Liver (tissue), 9 donors: ENCODE measurements around the gene CEP250. TPM values are rescaled to one million over a fixed set of nuclear protein-coding genes. Genes with fewer than 3 reads are reported as not detected.

Experiments
- DNase-seq: peaks from one replicate; pipeline ENCODE4 v3.0.0-alpha.2; 2017; ENCODE audit warnings: low spot score
- H3K27ac ChIP-seq, 2 donors: one replicate each; pipeline ENCODE4 v1.7.0; 2013; ENCODE audit warnings: inconsistent platforms in 2 of 2, low read length in 2 of 2, control low read depth in 1 of 2, low read depth in 1 of 2, mild to moderate bottlenecking in 1 of 2
- H3K27me3 ChIP-seq, 4 donors: one replicate each; pipeline versions ENCODE4 v1.6.1 to v1.7.0; 2013; ENCODE audit warnings: low read length in 3 of 4, inconsistent platforms in 1 of 4, mild to moderate bottlenecking in 1 of 4, moderate library complexity in 1 of 4; ENCODE audit not compliant: control insufficient read depth in 4 of 4, insufficient read depth in 4 of 4
- H3K36me3 ChIP-seq, 4 donors: one replicate each; pipeline versions ENCODE4 v1.6.1 to v1.7.0; 2013; ENCODE audit warnings: low read length in 3 of 4, mild to moderate bottlenecking in 3 of 4, low read depth in 1 of 4, moderate library complexity in 1 of 4; ENCODE audit not compliant: control insufficient read depth in 4 of 4, insufficient read depth in 3 of 4
- H3K4me1 ChIP-seq, 4 donors: one replicate each; pipeline versions ENCODE4 v1.6.1 to v1.7.0; 2013; ENCODE audit warnings: low read length in 3 of 4, mild to moderate bottlenecking in 3 of 4, moderate library complexity in 1 of 4; ENCODE audit not compliant: control insufficient read depth in 4 of 4, insufficient read depth in 4 of 4
- H3K4me3 ChIP-seq, 3 donors: one replicate each; pipeline versions ENCODE4 v1.6.1 to v1.7.0; 2013; ENCODE audit warnings: low read length in 3 of 3, control low read depth in 1 of 3, low read depth in 1 of 3, mild to moderate bottlenecking in 1 of 3
- H3K9ac ChIP-seq, 2 donors: one replicate each; pipeline ENCODE4 v1.7.0; 2013; ENCODE audit warnings: low read length in 2 of 2, mild to moderate bottlenecking in 2 of 2, moderate library complexity in 2 of 2, control low read depth in 1 of 2, low read depth in 1 of 2
- H3K9me3 ChIP-seq, 4 donors: one replicate each; pipeline versions ENCODE4 v1.6.1 to v1.7.0; 2013; ENCODE audit warnings: low read length in 3 of 4; ENCODE audit not compliant: control insufficient read depth in 4 of 4
- EGR1 ChIP-seq, 2 donors: IDR thresholded peaks; 2 replicates each; pipeline ENCODE4 v1.6.1; 2016 to 2018; ENCODE audit warnings: antibody characterized with exemption in 2 of 2, low read depth in 2 of 2
- FOXA1 ChIP-seq: IDR thresholded peaks from 2 replicates; pipeline ENCODE4 v1.6.1; 2016; ENCODE audit warnings: antibody characterized with exemption
- FOXA2 ChIP-seq: IDR thresholded peaks from 2 replicates; pipeline ENCODE4 v1.6.1; 2016; ENCODE audit warnings: antibody characterized with exemption
- HNF4G ChIP-seq: IDR thresholded peaks from 2 replicates; pipeline ENCODE4 v1.6.1; 2016; ENCODE audit warnings: antibody characterized with exemption
- JUND ChIP-seq, 2 donors: IDR thresholded peaks; 2 replicates each; pipeline ENCODE4 v1.6.1; 2016; ENCODE audit warnings: antibody characterized with exemption in 2 of 2
- RAD21 ChIP-seq, 2 donors: IDR thresholded peaks; 2 replicates each; pipeline ENCODE4 v1.6.1; 2016; ENCODE audit warnings: antibody characterized with exemption in 2 of 2, mild to moderate bottlenecking in 2 of 2
- RXRA ChIP-seq, 2 donors: IDR thresholded peaks; 2 replicates each; pipeline ENCODE4 v1.6.1; 2017 to 2018; ENCODE audit warnings: antibody characterized with exemption in 2 of 2, mild to moderate bottlenecking in 1 of 2
- SP1 ChIP-seq: IDR thresholded peaks from 2 replicates; pipeline ENCODE4 v1.6.1; 2018; ENCODE audit warnings: antibody characterized with exemption, mild to moderate bottlenecking
- TAF1 ChIP-seq: conservative IDR thresholded peaks from 2 replicates; pipeline ENCODE4 v1.6.1; 2016; ENCODE audit warnings: antibody characterized with exemption, mild to moderate bottlenecking
- YY1 ChIP-seq: IDR thresholded peaks from 2 replicates; pipeline ENCODE4 v1.6.1; 2016; ENCODE audit warnings: antibody characterized with exemption, mild to moderate bottlenecking
- WGBS: extraction: QIAGEN DNeasy Blood & Tissue Kit; methylation state at CpG from one replicate; pipeline ENCODE4 v1.1.7; 2013; 5-methylcytosine and 5-hydroxymethylcytosine counted together
- polyA plus RNA-seq, 2 donors: library from polyadenylated mRNA; stranded (reverse) in 1 of 2; unstranded in 1 of 2; fragments of 200-250 nt in 1 of 2; fragments of >200 nt in 1 of 2; fragmentation: Nextera tagmentation in 1 of 2; extraction: Ambion mirVana in 1 of 2; gene quantifications; one replicate each; pipeline versions ENCODE4 v1.2.1 to v1.2.3, GENCODE V29; 2013 to 2015
- total RNA-seq, 2 donors: library from RNA; depleted of rRNA; stranded (reverse); fragments of >200 nt; gene quantifications; one replicate each; pipeline ENCODE4 v1.2.3, GENCODE V29; 2014
- TF ChIP-seq, protein P1 (sequence below): IDR thresholded peaks from 2 replicates; pipeline ENCODE4 v1.6.1; 2016; ENCODE audit warnings: antibody characterized with exemption
- TF ChIP-seq, protein P2 (sequence below): IDR thresholded peaks from 2 replicates; pipeline ENCODE4 v1.6.1; 2016; ENCODE audit warnings: antibody characterized with exemption, mild to moderate bottlenecking
- TF ChIP-seq, protein P3 (sequence below): IDR thresholded peaks from 2 replicates; pipeline ENCODE4 v1.6.1; 2016; ENCODE audit warnings: antibody characterized with exemption
- TF ChIP-seq, protein P4 (sequence below): fragments of 150-350 bp; IDR thresholded peaks from 2 replicates; pipeline ENCODE4 v1.5.1; 2017; ENCODE audit warnings: improper control_type of control experiment, low read depth, low read length; ENCODE audit not compliant: missing input control
- donor health status: healthy.
- donor health status: healthy.
- donor health status: healthy.
- donor health status: healthy.
- donor health status: healthy.

CEP250 gene
- total and polyA plus RNA-seq, 4 donors: 3.4 to 13.3 (median 8.3) TPM

DNA sequence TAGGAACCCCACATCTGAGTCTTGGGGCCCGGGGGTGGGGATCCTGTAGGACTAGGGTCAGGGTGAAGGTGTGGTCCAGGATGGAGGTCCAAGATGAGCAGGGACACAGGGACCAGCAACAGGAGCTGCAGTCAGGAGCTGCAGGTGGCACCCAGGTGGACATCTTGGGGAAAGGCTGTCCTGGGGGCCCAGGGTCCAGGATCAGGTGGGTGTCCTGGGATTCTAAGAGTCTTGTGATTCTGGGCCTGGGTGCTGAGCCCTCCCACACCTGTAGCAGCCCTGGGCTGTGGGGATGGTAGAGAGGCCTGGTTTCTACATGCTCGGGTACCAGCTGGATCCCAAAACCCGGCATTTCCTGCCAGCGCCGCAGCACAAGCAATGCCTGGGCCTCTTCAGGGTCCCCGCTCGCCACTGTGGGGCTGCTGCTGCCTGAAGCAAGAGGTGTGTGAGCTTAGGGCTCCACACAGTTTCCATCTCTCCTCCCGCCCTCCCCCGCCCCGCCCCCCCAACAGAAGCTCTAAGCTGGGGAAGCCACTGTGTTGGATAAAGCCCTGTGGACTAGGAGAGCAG is 107.2 kb downstream of the CEP250 start:
- Histone ChIP-seq H3K36me3 (peaks cover 0 to 4% (median 2%) of the 10 kb centered on the region in 4 donors), H3K9me3 (no peaks in the 10 kb centered on the region), H3K4me1 (no peaks in the 10 kb centered on the region), H3K27ac (no peak overlapping the region), H3K4me3 (no peak overlapping the region), H3K9ac (no peak overlapping the region), H3K27me3 (no peaks in the 10 kb centered on the region)
- TF ChIP-seq, protein P1, sequence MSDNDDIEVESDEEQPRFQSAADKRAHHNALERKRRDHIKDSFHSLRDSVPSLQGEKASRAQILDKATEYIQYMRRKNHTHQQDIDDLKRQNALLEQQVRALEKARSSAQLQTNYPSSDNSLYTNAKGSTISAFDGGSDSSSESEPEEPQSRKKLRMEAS: no peak
- TF ChIP-seq, protein P2, sequence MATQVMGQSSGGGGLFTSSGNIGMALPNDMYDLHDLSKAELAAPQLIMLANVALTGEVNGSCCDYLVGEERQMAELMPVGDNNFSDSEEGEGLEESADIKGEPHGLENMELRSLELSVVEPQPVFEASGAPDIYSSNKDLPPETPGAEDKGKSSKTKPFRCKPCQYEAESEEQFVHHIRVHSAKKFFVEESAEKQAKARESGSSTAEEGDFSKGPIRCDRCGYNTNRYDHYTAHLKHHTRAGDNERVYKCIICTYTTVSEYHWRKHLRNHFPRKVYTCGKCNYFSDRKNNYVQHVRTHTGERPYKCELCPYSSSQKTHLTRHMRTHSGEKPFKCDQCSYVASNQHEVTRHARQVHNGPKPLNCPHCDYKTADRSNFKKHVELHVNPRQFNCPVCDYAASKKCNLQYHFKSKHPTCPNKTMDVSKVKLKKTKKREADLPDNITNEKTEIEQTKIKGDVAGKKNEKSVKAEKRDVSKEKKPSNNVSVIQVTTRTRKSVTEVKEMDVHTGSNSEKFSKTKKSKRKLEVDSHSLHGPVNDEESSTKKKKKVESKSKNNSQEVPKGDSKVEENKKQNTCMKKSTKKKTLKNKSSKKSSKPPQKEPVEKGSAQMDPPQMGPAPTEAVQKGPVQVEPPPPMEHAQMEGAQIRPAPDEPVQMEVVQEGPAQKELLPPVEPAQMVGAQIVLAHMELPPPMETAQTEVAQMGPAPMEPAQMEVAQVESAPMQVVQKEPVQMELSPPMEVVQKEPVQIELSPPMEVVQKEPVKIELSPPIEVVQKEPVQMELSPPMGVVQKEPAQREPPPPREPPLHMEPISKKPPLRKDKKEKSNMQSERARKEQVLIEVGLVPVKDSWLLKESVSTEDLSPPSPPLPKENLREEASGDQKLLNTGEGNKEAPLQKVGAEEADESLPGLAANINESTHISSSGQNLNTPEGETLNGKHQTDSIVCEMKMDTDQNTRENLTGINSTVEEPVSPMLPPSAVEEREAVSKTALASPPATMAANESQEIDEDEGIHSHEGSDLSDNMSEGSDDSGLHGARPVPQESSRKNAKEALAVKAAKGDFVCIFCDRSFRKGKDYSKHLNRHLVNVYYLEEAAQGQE: no peak
- TF ChIP-seq EGR1 (IDR thresholded peaks at IDR 0.05; ENCODE audit: low read depth in 2 of 2) (no peak), RXRA (IDR thresholded peaks at IDR 0.05) (no peak), JUND (IDR thresholded peaks at IDR 0.05) (no peak), FOXA2 (no peak), HNF4G (no peak), YY1 (no peak)
- TF ChIP-seq, protein P3, sequence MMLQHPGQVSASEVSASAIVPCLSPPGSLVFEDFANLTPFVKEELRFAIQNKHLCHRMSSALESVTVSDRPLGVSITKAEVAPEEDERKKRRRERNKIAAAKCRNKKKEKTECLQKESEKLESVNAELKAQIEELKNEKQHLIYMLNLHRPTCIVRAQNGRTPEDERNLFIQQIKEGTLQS: no peak
- DNase-seq: no peak
- WGBS: 91% methylated on average over 10 of the region's 10 CpGs

DNA sequence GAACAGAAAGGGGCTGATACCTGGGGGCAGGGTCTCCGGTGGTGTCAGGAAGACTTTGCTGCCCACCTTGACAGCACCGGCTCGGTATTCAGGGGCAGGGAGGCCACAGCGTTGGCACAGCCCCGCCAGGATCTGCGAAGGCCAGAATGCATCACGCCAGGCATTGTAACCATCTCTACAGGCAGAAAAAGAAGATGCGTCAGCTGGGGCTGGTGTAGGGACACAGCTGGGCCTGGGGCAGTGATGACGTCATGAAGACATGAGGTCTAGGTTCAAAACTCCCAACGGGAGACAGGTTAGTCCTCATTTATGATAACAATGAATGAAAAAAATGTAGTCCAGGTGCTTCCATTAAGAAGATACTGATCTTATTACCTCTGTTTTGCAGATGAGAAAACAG is 108.4 kb downstream of the CEP250 start:
- DNase-seq: no peak

GRCh38 chr20:35564905-35565304 is 109.5 kb downstream of the CEP250 start:
- TF ChIP-seq, protein P1: no peak
- TF ChIP-seq, protein P2: no peak
- TF ChIP-seq FOXA1: no peak
- no peak for TF ChIP-seq JUND (IDR thresholded peaks at IDR 0.05)
- no peak for TF ChIP-seq FOXA2
- no peak for TF ChIP-seq SP1
- TF ChIP-seq, protein P4, sequence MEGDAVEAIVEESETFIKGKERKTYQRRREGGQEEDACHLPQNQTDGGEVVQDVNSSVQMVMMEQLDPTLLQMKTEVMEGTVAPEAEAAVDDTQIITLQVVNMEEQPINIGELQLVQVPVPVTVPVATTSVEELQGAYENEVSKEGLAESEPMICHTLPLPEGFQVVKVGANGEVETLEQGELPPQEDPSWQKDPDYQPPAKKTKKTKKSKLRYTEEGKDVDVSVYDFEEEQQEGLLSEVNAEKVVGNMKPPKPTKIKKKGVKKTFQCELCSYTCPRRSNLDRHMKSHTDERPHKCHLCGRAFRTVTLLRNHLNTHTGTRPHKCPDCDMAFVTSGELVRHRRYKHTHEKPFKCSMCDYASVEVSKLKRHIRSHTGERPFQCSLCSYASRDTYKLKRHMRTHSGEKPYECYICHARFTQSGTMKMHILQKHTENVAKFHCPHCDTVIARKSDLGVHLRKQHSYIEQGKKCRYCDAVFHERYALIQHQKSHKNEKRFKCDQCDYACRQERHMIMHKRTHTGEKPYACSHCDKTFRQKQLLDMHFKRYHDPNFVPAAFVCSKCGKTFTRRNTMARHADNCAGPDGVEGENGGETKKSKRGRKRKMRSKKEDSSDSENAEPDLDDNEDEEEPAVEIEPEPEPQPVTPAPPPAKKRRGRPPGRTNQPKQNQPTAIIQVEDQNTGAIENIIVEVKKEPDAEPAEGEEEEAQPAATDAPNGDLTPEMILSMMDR: no peak
- TF ChIP-seq EGR1 (IDR thresholded peaks at IDR 0.05; ENCODE audit: low read depth in 2 of 2): no peak
- TF ChIP-seq TAF1: no peak
- no peak overlapping the region for H3K4me3 ChIP-seq
- H3K27me3 ChIP-seq: no peaks in the 10 kb centered on the region
- H3K27ac ChIP-seq: no peak overlapping the region
- H3K9me3 ChIP-seq: no peaks in the 10 kb centered on the region
- WGBS: 93% methylated on average over 7 of the region's 7 CpGs
- H3K36me3 ChIP-seq: no peaks in the 10 kb centered on the region
- no peak overlapping the region for H3K9ac ChIP-seq
- no peak for DNase-seq
- H3K4me1 ChIP-seq: no peaks in the 10 kb centered on the region

More for the DNA sequence above, 108.4 kb downstream of the CEP250 start:
- no peak overlapping the region for H3K27ac ChIP-seq
- WGBS: 93% methylated on average over 10 of the region's 10 CpGs
- no peak overlapping the region for H3K4me3 ChIP-seq
- H3K27me3 ChIP-seq: no peaks in the 10 kb centered on the region
- no peak for TF ChIP-seq RAD21 (IDR thresholded peaks at IDR 0.05)
- no peak for TF ChIP-seq TAF1
- TF ChIP-seq RXRA (IDR thresholded peaks at IDR 0.05): no peak
- TF ChIP-seq YY1: no peak
- H3K4me1 ChIP-seq: no peaks in the 10 kb centered on the region
- no peaks in the 10 kb centered on the region for H3K9me3 ChIP-seq
- no peak overlapping the region for H3K9ac ChIP-seq
- peaks cover 0 to 1% (median 0%) of the 10 kb centered on the region in 4 donors for H3K36me3 ChIP-seq
